Liver (tissue), 3 donors: ENCODE data around the gene SCN4A.

Source experiments
- EGR1 ChIP-seq, 2 donors: IDR thresholded peaks; 2 replicates each; pipeline ENCODE4 v1.6.1; 2016 to 2018; ENCODE audit warnings: antibody characterized with exemption in 2 of 2, low read depth in 2 of 2
- FOXA1 ChIP-seq: IDR thresholded peaks from 2 replicates; pipeline ENCODE4 v1.6.1; 2016; ENCODE audit warnings: antibody characterized with exemption
- GABPA ChIP-seq, 2 donors: IDR thresholded peaks in 1 of 2; conservative IDR thresholded peaks in 1 of 2; 2 replicates each; pipeline ENCODE4 v1.6.1; 2016; ENCODE audit warnings: antibody characterized with exemption in 2 of 2, mild to moderate bottlenecking in 1 of 2, moderate library complexity in 1 of 2
- HNF4A ChIP-seq, 2 donors: conservative IDR thresholded peaks; 2 replicates each; pipeline ENCODE4 v1.6.1; 2016; ENCODE audit warnings: antibody characterized with exemption in 2 of 2, mild to moderate bottlenecking in 2 of 2
- JUND ChIP-seq, 2 donors: IDR thresholded peaks; 2 replicates each; pipeline ENCODE4 v1.6.1; 2016; ENCODE audit warnings: antibody characterized with exemption in 2 of 2
- RAD21 ChIP-seq, 2 donors: IDR thresholded peaks; 2 replicates each; pipeline ENCODE4 v1.6.1; 2016; ENCODE audit warnings: antibody characterized with exemption in 2 of 2, mild to moderate bottlenecking in 2 of 2
- RXRA ChIP-seq, 2 donors: IDR thresholded peaks; 2 replicates each; pipeline ENCODE4 v1.6.1; 2017 to 2018; ENCODE audit warnings: antibody characterized with exemption in 2 of 2, mild to moderate bottlenecking in 1 of 2
- SP1 ChIP-seq: IDR thresholded peaks from 2 replicates; pipeline ENCODE4 v1.6.1; 2018; ENCODE audit warnings: antibody characterized with exemption, mild to moderate bottlenecking
- TAF1 ChIP-seq: conservative IDR thresholded peaks from 2 replicates; pipeline ENCODE4 v1.6.1; 2016; ENCODE audit warnings: antibody characterized with exemption, mild to moderate bottlenecking
- YY1 ChIP-seq: IDR thresholded peaks from 2 replicates; pipeline ENCODE4 v1.6.1; 2016; ENCODE audit warnings: antibody characterized with exemption, mild to moderate bottlenecking
- TF ChIP-seq, protein P1 (sequence below): IDR thresholded peaks from 2 replicates; pipeline ENCODE4 v1.6.1; 2016; ENCODE audit warnings: antibody characterized with exemption
- TF ChIP-seq, protein P2 (sequence below): fragments of 150-350 bp; IDR thresholded peaks from 2 replicates; pipeline ENCODE4 v1.5.1; 2017; ENCODE audit warnings: improper control_type of control experiment, low read depth, low read length; ENCODE audit not compliant: missing input control
- TF ChIP-seq, protein P3 (sequence below): IDR thresholded peaks from 2 replicates; pipeline ENCODE4 v1.6.1; 2016; ENCODE audit warnings: antibody characterized with exemption, mild to moderate bottlenecking
- TF ChIP-seq, protein P4 (sequence below): IDR thresholded peaks from 2 replicates; pipeline ENCODE4 v1.6.1; 2016; ENCODE audit warnings: antibody characterized with exemption
- donor health status: healthy.
- donor health status: healthy.

- TF ChIP-seq TAF1 (no peak), RAD21 (IDR thresholded peaks at IDR 0.05) (no peak), GABPA (IDR thresholded peaks at IDR 0.05 in 1 of 2, conservative IDR thresholded peaks at IDR 0.05 in 1 of 2) (no peak), RXRA (IDR thresholded peaks at IDR 0.05) (no peak), FOXA1 (no peak), EGR1 (IDR thresholded peaks at IDR 0.05; ENCODE audit: low read depth in 2 of 2) (no peak), HNF4A (conservative IDR thresholded peaks at IDR 0.05) (no peak), YY1 (no peak), JUND (IDR thresholded peaks at IDR 0.05) (no peak), SP1 (no peak)
- TF ChIP-seq, protein P1, sequence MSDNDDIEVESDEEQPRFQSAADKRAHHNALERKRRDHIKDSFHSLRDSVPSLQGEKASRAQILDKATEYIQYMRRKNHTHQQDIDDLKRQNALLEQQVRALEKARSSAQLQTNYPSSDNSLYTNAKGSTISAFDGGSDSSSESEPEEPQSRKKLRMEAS: no peak
- TF ChIP-seq, protein P2, sequence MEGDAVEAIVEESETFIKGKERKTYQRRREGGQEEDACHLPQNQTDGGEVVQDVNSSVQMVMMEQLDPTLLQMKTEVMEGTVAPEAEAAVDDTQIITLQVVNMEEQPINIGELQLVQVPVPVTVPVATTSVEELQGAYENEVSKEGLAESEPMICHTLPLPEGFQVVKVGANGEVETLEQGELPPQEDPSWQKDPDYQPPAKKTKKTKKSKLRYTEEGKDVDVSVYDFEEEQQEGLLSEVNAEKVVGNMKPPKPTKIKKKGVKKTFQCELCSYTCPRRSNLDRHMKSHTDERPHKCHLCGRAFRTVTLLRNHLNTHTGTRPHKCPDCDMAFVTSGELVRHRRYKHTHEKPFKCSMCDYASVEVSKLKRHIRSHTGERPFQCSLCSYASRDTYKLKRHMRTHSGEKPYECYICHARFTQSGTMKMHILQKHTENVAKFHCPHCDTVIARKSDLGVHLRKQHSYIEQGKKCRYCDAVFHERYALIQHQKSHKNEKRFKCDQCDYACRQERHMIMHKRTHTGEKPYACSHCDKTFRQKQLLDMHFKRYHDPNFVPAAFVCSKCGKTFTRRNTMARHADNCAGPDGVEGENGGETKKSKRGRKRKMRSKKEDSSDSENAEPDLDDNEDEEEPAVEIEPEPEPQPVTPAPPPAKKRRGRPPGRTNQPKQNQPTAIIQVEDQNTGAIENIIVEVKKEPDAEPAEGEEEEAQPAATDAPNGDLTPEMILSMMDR: no peak
- TF ChIP-seq, protein P3, sequence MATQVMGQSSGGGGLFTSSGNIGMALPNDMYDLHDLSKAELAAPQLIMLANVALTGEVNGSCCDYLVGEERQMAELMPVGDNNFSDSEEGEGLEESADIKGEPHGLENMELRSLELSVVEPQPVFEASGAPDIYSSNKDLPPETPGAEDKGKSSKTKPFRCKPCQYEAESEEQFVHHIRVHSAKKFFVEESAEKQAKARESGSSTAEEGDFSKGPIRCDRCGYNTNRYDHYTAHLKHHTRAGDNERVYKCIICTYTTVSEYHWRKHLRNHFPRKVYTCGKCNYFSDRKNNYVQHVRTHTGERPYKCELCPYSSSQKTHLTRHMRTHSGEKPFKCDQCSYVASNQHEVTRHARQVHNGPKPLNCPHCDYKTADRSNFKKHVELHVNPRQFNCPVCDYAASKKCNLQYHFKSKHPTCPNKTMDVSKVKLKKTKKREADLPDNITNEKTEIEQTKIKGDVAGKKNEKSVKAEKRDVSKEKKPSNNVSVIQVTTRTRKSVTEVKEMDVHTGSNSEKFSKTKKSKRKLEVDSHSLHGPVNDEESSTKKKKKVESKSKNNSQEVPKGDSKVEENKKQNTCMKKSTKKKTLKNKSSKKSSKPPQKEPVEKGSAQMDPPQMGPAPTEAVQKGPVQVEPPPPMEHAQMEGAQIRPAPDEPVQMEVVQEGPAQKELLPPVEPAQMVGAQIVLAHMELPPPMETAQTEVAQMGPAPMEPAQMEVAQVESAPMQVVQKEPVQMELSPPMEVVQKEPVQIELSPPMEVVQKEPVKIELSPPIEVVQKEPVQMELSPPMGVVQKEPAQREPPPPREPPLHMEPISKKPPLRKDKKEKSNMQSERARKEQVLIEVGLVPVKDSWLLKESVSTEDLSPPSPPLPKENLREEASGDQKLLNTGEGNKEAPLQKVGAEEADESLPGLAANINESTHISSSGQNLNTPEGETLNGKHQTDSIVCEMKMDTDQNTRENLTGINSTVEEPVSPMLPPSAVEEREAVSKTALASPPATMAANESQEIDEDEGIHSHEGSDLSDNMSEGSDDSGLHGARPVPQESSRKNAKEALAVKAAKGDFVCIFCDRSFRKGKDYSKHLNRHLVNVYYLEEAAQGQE: no peak
- TF ChIP-seq, protein P4, sequence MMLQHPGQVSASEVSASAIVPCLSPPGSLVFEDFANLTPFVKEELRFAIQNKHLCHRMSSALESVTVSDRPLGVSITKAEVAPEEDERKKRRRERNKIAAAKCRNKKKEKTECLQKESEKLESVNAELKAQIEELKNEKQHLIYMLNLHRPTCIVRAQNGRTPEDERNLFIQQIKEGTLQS: no peak
Measured at GRCh38 chr17:63996430-63997182, 23.9 kb upstream of the SCN4A start.
